ENCODE data around the gene CARS2. TPM values are rescaled to one million over a fixed set of nuclear protein-coding genes. Genes with fewer than 3 reads are reported as not detected.
"Not testable (repeated sequence)": the region's sequence is repeated elsewhere in the genome, so short reads cannot be mapped to it uniquely, and the experiment has no call there.

Gene CARS2
- total RNA-seq, 1 experiment from 2014 or later, result 91.1 TPM

- in situ Hi-C loops (cut with HindIII; ENCODE audit: low sequenced_read_pairs), result no loop called here
- DNase-seq (ENCODE audit: low spot score), result peak; percentile 99
Measured at GRCh38 chr13:110712849-110713641, 7.1 kb upstream of the CARS2 start.

- in situ Hi-C loops (cut with HindIII; ENCODE audit: low sequenced_read_pairs), result no loop called here
- peak; percentile 88 for DNase-seq (ENCODE audit: low spot score)
Measured at GRCh38 chr13:110712081-110712848, 6.3 kb upstream of the CARS2 start.

- no peak for DNase-seq (ENCODE audit: low spot score)
- in situ Hi-C loops (cut with HindIII; ENCODE audit: low sequenced_read_pairs), result no loop called here
Measured at GRCh38 chr13:110706570-110707372, 855 bp upstream of the CARS2 start.

- DNase-seq (ENCODE audit: low spot score), result peak; percentile 26
- in situ Hi-C loops (cut with HindIII; ENCODE audit: low sequenced_read_pairs), result no loop called here
Measured at GRCh38 chr13:110705356-110705825, 525 bp downstream of the CARS2 start.

GRCh38 chr13:110702591-110703526 lies 3.1 kb downstream of the CARS2 start:
- peak; percentile 62 for DNase-seq (ENCODE audit: low spot score)
- in situ Hi-C loops (cut with HindIII; ENCODE audit: low sequenced_read_pairs), result no loop called here

- in situ Hi-C loops (cut with HindIII; ENCODE audit: low sequenced_read_pairs), result no loop called here
- no peak for DNase-seq (ENCODE audit: low spot score)
Measured at GRCh38 chr13:110702089-110702488, 3.8 kb downstream of the CARS2 start.

GRCh38 chr13:110701061-110701460 lies 4.9 kb downstream of the CARS2 start:
- in situ Hi-C loops (cut with HindIII; ENCODE audit: low sequenced_read_pairs); DNase-seq (ENCODE audit: low spot score): not testable (repeated sequence)

GRCh38 chr13:110700641-110701040 lies 5.3 kb downstream of the CARS2 start:
- no peak for DNase-seq (ENCODE audit: low spot score)
- in situ Hi-C loops (cut with HindIII; ENCODE audit: low sequenced_read_pairs), result no loop called here

GRCh38 chr13:110700186-110700585 lies 5.7 kb downstream of the CARS2 start:
- in situ Hi-C loops (cut with HindIII; ENCODE audit: low sequenced_read_pairs), result no loop called here
- no peak for DNase-seq (ENCODE audit: low spot score)

- in situ Hi-C loops (cut with HindIII; ENCODE audit: low sequenced_read_pairs), result no loop called here
- no peak for DNase-seq (ENCODE audit: low spot score)
Measured at GRCh38 chr13:110699148-110700145, 6.5 kb downstream of the CARS2 start.

GRCh38 chr13:110698689-110699088 lies 7.2 kb downstream of the CARS2 start:
- DNase-seq (ENCODE audit: low spot score), result no peak
- in situ Hi-C loops (cut with HindIII; ENCODE audit: low sequenced_read_pairs), result no loop called here

GRCh38 chr13:110697842-110698241 lies 8.1 kb downstream of the CARS2 start:
- in situ Hi-C loops (cut with HindIII; ENCODE audit: low sequenced_read_pairs), result no loop called here
- no peak for DNase-seq (ENCODE audit: low spot score)

- in situ Hi-C loops (cut with HindIII; ENCODE audit: low sequenced_read_pairs), result no loop called here
- DNase-seq (ENCODE audit: low spot score), result no peak
Measured at GRCh38 chr13:110696776-110697175, 9.1 kb downstream of the CARS2 start.

- in situ Hi-C loops (cut with HindIII; ENCODE audit: low sequenced_read_pairs); DNase-seq (ENCODE audit: low spot score): not testable (repeated sequence)
Measured at GRCh38 chr13:110695774-110696173, 10.1 kb downstream of the CARS2 start.

- in situ Hi-C loops (cut with HindIII; ENCODE audit: low sequenced_read_pairs), result no loop called here
- no peak for DNase-seq (ENCODE audit: low spot score)
Measured at GRCh38 chr13:110690516-110690915, 15.4 kb downstream of the CARS2 start.

- no peak for DNase-seq (ENCODE audit: low spot score)
- in situ Hi-C loops (cut with HindIII; ENCODE audit: low sequenced_read_pairs), result no loop called here
Measured at GRCh38 chr13:110689711-110690110, 16.2 kb downstream of the CARS2 start.

GRCh38 chr13:110689041-110689440 lies 16.9 kb downstream of the CARS2 start:
- in situ Hi-C loops (cut with HindIII; ENCODE audit: low sequenced_read_pairs), result no loop called here
- DNase-seq (ENCODE audit: low spot score), result no peak

Data from G401 (cell line).